ENCODE data around the gene PAFAH1B1.

PAFAH1B1 gene

DNA sequence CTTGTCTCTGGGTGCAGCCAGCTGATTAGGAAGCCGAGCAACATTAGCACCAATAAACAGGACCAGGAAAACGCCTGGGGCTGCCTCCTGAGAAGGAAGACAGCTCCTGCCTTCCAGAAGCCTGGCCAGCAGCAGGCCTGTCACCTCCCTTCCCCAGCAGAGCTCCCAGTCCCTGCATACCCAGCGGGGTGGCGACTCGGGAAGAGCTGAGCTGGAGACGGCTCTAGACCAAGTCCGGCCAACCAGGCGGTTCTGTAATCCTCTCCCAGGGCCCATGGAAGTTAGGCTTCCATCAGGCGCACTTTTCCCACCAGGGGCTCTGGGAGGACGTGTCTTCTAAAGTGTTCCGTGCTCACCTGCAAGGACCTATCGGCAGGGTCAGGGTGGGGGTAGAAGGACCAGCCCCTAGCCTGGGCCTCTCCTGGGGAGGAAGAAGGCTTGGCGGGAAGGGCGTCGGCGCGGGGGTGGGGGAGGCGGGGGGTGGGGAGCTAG lies 130.1 kb downstream of the PAFAH1B1 start:
- DNase-seq, result no peak

DNA sequence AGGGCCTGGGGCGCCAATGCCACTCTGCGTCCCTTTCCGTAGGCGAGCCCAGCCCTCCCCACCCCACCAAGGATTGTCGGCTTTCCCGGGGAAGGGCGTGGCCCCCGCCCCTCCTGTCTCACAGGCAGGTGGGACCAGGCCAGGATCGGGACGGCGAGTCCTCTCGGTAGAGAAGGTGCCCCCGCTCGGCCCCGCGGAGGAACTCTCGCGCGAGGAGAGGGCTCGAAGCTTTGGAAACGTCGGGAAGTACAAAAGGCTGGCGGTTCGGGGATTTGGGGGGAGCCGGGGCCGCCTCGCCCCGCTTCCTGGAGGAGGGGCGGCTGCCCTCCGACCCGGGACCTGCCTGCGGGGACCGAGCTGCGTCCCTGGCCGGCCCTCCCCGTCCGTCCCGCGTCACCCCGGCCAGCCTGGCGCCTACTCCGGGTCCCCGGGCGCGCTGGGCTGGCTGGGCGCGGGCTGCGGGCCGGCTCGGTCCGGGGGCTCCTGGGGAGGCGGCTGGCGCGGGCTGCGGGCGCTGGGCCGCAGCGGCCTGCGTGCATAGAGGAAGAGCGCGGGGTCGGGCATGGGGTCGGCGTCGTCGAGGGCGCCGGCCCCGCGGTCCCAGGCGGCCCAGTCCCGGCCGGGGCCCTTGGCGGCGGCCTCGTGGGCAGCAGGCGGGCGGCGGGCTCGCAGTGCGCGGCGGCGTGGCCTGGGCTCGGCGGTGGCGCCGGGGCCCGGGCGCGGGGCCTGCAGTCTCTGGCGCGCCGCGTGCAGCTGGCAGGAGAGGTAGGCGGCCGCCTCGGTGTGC lies 130.7 kb downstream of the PAFAH1B1 start:
- no peak for DNase-seq

GRCh38 chr17:2724784-2725164 lies 131.3 kb downstream of the PAFAH1B1 start:
- peak; percentile 59 for DNase-seq

DNA sequence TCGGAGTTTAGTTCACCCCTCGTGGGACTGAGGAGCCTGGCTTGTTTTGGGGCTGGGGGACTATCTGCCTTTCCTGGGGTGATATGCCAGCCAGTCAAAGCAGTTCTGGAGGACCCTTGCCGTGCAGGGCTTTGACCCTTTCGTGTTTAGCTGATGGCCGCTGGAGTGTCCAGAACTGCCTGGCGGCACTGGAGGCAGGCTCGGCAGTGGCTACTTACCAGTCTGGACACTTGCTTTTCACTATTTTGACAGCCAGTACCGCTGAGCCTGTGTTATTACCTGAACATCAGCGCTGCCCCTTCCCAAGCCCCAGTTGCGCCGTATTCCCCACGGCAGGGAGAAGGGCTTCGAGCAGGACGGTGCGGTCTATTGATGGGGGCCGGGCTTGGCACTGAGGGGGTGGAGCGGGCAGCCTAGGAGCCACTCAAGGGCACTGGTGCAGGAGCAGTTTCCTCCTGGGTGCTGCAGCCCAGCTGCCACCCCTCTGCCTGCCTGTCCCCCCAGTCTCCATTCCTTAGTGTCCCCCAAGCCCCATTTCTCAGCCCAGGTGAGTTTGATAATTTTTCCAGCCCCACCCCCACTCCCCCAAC lies 137.4 kb downstream of the PAFAH1B1 start:
- DNase-seq, result no peak

- no peak for DNase-seq
Observed at GRCh38 chr17:2731807-2732206, 138.4 kb downstream of the PAFAH1B1 start.

- DNase-seq, result no peak
Observed at GRCh38 chr17:2734939-2735338, 141.5 kb downstream of the PAFAH1B1 start.

Measured in CD4-positive, alpha-beta T cell treated with Interleukin-17A for 4 hours (primary cell).